Stimulated activated naive CD4-positive, alpha-beta T cell treated with Interleukin-2 at 50 U/mL for 16 hours (primary cell): ENCODE measurements around the gene ATG7.

Experiments
- DNase-seq: peaks from one replicate; lab custom pipeline; 2025; lab: John Stamatoyannopoulos, UW

The ATG7 gene

DNA sequence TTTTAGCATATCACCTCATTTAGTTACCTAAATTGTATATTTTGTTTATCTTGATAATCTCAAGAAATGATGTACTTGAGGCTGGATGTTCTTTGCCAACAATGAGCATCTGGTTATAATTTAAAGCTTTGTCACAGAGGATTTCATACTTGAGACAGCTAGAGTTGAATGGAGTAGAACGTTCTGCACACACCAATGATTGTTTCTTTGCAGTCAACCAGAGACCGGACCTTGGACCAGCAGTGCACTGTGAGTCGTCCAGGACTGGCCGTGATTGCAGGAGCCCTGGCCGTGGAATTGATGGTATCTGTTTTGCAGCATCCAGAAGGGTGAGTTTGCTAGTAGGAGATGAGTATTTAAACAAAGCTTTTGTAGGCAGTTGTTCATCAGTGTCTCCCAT lies 90.4 kb downstream of the ATG7 start:
- DNase-seq, result no peak

DNA sequence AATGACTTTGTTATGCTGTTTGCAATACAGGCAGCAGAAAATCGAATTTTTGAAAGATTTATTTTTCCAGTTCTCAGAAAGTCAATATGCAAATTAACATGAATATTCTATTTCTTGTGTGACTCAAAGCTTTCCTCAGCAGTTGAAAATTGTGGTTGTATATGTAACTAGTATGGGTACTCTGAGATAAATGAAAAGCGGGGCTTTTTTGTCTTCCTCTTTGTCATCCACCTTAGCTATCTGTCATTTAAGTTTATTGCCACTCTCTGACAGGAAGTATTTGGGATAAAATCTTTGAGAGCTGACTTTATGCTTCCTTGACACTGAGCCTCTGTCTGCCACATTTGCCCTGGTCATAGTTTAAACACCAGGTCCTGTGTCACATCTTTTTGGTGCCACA lies 91.5 kb downstream of the ATG7 start:
- no peak for DNase-seq

GRCh38 chr3:11364181-11364580 lies 92.0 kb downstream of the ATG7 start:
- no peak for DNase-seq

DNA sequence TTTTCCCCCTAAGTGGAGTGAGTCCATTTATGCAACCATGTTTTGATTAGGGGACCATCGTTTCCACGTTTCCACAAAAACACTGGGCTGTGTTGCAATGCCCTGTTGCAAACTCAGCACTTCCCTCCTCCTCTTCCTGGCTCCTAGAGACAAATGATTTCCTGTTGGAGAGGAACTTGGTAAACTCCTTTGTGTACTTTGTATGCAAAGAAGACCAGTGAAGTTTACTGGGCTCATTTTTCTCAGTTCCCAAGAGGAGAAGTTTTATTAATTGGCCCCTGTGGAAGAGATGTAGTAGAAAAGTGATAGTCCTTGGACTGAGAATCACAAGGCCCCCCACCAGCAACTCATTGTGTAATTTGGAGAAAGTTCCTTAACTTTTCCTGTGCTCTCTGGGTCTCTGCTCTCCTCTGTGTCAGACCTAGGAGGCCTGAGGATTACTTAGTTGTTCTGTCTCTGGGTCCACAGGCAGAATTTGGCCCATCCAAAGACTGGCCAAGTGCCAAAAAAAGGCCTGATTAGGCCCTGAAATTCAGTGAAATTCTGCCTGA lies 95.0 kb downstream of the ATG7 start:
- no peak for DNase-seq

DNA sequence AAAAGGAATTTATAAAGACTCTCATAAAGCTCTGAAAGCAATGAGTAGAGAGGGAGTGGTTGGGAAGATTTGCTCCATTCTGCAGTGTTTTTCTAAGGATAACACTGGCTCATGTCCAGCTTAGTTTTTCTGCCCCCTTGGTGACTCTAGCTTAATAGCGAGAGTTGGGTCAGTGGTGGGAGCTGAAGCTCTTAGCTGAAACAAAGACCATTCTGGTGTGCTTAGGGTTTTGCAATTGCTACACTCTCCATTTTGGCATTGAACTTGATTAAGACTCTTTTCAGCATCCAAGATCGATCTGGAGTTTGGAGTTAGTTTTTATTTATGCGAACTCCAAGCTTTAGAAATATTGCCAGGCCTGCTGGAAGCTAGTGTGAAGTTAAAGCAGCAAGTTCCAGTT lies 98.0 kb downstream of the ATG7 start:
- no peak for DNase-seq

- DNase-seq, result no peak
Measured at GRCh38 chr3:11370966-11371365, 98.8 kb downstream of the ATG7 start.

DNA sequence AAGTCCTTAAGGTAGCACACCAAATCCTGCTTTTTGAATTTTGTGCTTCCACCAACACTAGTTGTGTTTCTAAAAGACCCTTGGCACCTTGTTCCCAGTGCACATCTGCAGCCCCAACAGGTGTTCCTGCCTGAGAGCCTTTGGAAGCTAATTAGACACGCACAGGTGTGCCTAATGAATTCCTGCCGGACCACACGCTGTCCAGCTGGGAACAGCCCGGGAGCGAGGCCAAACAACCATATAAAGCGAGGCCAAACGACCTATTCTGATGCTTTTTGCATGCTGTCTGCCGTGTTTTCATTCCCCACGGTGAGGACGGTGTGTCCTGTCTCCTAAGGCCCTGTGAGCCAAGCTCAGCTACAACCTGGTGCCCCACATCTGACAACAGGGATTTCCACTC lies 99.5 kb downstream of the ATG7 start:
- no peak for DNase-seq

- no peak for DNase-seq
Measured at GRCh38 chr3:11373235-11373634, 101.0 kb downstream of the ATG7 start.

DNA sequence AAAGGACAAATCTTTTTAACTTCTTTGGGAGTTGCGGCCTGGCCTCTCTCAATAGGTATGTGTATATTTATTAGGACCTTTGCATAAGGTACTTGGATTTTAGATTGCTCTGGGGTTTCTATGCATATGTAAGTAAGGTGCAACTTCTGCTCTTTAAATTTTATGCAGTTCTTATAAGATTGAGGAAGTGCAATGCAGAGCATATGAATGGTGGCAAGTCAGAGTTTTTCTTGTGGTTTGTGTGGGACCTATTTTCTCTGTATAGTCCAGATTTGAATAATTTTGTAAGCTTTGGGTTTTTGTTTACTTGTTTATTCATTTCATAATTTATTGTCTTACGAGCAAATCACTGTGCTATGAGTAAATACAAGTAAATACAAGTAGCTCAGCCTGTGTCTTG lies 101.5 kb downstream of the ATG7 start:
- no peak for DNase-seq

GRCh38 chr3:11375333-11376088 lies 103.3 kb downstream of the ATG7 start:
- no peak for DNase-seq

DNA sequence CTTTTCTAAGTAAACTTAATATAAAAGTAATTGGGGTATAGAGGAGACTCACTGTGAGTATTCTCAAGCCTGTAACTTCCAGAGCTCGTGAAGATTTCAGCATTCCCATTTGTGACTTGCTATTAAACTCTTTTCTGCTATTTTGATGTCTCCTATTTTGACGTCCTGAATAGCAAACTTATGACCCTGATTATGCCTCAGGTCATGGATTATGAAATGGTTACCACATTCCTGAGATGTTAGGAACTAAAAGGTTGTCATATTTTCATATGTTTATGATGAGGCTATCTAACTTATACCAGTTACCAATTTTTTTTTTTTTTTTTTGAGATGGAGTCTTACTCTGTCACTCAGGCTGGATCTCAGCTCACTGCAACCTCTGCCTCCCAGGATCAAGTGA lies 105.5 kb downstream of the ATG7 start:
- DNase-seq, result no peak

GRCh38 chr3:11379238-11379823 lies 107.1 kb downstream of the ATG7 start:
- no peak for DNase-seq

DNA sequence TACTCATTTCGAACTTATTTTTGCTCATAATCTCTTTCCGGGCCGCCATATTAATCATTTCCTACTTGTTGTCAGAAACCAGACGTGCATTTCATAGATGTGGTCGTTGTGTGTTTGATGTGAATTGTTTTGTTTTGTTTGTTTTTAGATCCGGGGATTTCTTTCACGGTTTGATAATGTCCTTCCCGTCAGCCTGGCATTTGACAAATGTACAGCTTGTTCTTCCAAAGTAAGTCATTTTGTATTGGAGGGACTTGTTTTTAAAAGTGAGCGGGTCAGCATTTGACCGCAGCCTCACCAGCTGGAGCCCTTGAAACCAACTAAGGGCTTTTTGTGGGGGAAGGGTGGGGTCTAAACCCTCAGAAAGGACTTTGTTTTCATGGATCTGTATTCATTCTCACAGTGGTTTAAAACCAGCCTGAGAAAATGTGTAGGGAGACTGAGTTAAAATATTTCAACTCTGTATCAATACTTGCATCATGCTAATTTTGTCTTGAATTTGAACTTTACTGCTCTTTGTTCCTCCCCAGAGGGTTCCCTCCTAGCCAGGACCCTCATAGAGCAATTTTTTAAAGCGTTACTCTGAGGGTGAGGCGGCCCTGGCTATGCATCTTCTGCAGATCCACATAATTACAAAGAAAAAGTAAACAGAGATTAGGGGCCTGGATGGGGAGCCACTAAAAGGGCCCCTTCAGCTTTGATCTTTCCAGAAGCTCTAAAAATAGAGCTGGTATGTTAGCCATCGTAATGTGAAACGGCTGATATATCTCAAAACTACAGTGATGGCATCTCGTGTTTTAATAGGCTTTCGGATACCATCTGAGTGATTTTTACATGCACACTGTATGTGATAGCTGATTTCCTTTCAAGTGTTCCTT lies 107.9 kb downstream of the ATG7 start:
- DNase-seq, result no peak

- no peak for DNase-seq
Measured at GRCh38 chr3:11381141-11381540, 108.9 kb downstream of the ATG7 start.

DNA sequence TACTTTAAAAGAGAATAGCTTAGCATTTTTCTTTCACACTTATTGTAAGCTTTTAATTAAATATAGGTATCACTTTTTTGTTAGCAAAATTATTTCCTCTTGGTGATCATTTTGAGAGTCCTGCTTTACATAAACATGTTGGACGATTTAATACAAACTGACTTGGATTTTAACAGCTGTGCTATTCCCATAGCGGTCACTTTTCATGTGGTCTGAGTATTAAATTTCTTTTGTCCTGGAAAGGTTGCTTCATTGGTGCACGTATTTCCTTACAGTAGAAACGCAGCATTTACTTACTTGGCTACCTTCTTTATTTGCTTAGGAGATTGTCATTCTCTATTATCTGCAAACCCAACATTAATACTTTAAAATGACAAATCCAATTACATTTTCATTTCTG lies 109.4 kb downstream of the ATG7 start:
- DNase-seq, result no peak

DNA sequence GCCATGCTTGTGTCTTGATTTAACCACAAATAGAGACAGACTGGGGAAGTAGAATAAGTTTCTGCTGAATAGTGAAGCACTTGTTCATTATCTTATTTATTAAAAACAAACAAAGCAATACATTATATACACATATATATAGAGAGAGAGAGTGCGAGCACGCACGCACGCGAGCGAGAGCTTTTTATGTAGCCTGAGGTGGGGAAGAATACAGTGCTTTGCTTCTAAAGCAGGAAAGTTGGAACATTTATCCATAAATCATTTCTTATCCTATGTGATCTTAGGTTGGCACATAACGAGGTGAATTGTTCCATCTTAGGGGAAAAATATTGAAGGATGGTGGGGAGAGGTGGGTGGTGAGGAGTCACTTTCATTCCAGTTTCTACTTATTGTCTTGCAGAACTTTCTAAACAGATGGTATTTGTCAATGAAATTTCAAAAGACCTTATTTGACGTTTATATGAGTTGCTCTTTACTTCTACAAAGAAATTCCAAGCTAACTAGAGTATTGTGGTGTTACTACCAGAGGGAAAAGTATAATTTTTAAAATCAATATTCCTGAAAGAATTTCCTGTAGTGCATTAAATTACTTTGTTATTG lies 110.0 kb downstream of the ATG7 start:
- no peak for DNase-seq

DNA sequence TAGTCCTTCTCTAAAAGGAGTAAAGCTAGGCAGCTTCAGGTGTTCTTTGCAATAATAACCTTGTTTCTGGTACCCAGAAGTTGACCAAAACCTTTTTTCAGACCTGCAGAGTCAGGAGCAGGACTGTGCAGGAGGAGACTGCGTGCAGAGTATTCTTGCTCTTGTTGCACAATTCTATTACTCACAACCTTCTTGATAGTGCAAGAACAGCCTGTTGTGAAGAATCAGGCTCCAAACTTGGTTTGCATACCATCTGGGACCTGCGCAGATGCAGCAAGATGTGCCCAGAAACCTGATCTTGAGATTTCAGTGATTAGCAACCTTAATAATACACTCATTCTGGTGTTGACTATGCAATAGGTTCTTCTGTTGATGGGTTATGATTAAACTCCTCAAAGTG lies 111.9 kb downstream of the ATG7 start:
- DNase-seq, result no peak

DNA sequence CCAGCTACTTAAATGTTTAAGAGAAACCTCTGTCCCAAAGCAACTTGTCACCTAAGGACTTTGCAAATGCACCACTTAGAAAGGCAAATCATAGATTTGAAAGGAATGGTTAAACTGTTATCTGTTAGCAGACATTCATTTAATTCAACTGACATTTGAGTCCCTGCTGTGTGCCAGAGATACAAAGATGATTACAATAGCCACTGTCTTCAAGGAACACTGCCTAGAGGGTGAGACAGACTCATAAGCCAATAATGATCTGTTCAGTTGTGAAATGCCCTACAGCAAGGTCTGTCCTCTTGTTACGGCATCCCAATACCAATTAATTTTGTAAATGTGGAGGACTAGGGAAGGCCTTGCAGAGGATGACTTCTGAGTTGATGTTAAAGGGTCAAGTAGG lies 113.1 kb downstream of the ATG7 start:
- no peak for DNase-seq

GRCh38 chr3:11385891-11386290 lies 113.7 kb downstream of the ATG7 start:
- no peak for DNase-seq

DNA sequence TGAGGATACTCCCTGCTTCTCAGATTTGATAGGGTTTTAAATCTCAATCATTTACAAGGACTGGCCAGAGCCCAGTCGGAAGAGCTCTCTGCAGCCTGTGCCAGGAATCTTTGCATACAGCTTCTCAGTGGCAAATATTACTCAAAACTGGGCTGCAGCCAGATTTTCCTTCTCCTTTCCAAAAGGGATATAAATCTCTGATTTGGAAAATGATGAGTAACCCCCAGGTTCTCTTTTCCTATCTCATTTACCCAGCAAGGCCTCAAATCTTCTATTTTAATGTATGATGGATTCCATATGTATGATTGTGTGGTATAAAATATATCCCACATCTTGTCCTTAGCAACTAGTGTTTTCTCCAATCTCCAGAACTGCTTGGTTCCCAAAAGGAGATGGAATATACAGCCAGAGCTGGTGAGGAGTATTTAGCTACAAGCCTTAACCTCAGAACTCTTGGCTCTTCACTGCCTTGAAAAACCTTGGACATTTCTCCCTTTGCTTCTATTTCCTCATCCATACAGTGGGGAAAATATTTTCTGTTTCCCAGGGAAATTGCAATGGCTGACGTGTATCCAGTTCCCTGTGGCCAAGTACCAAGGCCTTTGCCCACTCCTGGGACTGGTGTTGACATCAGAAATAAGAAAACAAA lies 114.4 kb downstream of the ATG7 start:
- no peak for DNase-seq

GRCh38 chr3:11389386-11390268 lies 117.4 kb downstream of the ATG7 start:
- no peak for DNase-seq
